HEK293T (cell line): ENCODE data around the gene TBC1D1.

Experiments
- CTCF ChIA-PET: fragments of 350-600 bp; formaldehyde crosslinking; extraction: SDS; loops from one replicate; lab custom pipeline; 2021; ENCODE audit warnings: antibody characterized with exemption, inconsistent platforms; lab: Yijun Ruan, JAX
- POLR2A ChIA-PET: fragments of 350-600 bp; formaldehyde crosslinking; extraction: SDS; loops from one replicate; lab custom pipeline; 2020; ENCODE audit warnings: antibody characterized with exemption, inconsistent platforms; lab: Yijun Ruan, JAX
- DNase-seq: peaks from one replicate; pipeline ENCODE4 v3.0.0; 2012; ENCODE audit warnings: mixed read lengths; ENCODE audit errors: extremely low spot score
- ARNT ChIP-seq: fragments of 450-650 bp; IDR thresholded peaks from 2 replicates; pipeline ENCODE4 v1.6.1; 2017; ENCODE audit warnings: mild to moderate bottlenecking
- BHLHE40 ChIP-seq: fragments of 450-650 bp; IDR thresholded peaks from 2 replicates; pipeline ENCODE4 v1.6.1; 2016; ENCODE audit warnings: mild to moderate bottlenecking, moderate library complexity, borderline replicate concordance
- CTBP1 ChIP-seq: fragments of 450-650 bp; IDR thresholded peaks from 2 replicates; pipeline ENCODE4 v1.6.1; 2016; ENCODE audit warnings: borderline replicate concordance
- ELF4 ChIP-seq: fragments of 450-650 bp; IDR thresholded peaks from 2 replicates; pipeline ENCODE4 v1.6.1; 2017; ENCODE audit warnings: antibody characterized with exemption
- FOXA1 ChIP-seq: fragments of 450-650 bp; IDR thresholded peaks from 2 replicates; pipeline ENCODE4 v1.6.1; 2016; ENCODE audit warnings: mild to moderate bottlenecking
- FOXK2 ChIP-seq: fragments of 450-650 bp; IDR thresholded peaks from 2 replicates; pipeline ENCODE4 v1.6.1; 2016; ENCODE audit warnings: mild to moderate bottlenecking
- FOXM1 ChIP-seq: fragments of 450-650 bp; IDR thresholded peaks from 2 replicates; pipeline ENCODE4 v1.6.1; 2017; ENCODE audit warnings: mild to moderate bottlenecking, borderline replicate concordance
- HDGF ChIP-seq: fragments of 450-650 bp; IDR thresholded peaks from 2 replicates; pipeline ENCODE4 v1.6.1; 2017; ENCODE audit warnings: antibody characterized with exemption, borderline replicate concordance
- L3MBTL2 ChIP-seq: fragments of 450-650 bp; conservative IDR thresholded peaks from 2 replicates; pipeline ENCODE4 v1.6.1; 2016; ENCODE audit warnings: mild to moderate bottlenecking
- LEF1 ChIP-seq: fragments of 450-650 bp; IDR thresholded peaks from 2 replicates; pipeline ENCODE4 v1.6.1; 2017; ENCODE audit warnings: mild to moderate bottlenecking, borderline replicate concordance
- NFRKB ChIP-seq: fragments of 450-650 bp; IDR thresholded peaks from 2 replicates; pipeline ENCODE4 v1.6.1; 2016; ENCODE audit warnings: mild to moderate bottlenecking, moderate library complexity
- PKNOX1 ChIP-seq: fragments of 450-650 bp; IDR thresholded peaks from 2 replicates; pipeline ENCODE4 v1.6.1; 2016
- SP1 ChIP-seq: fragments of 450-650 bp; IDR thresholded peaks from 2 replicates; pipeline ENCODE4 v1.6.1; 2017
- SUZ12 ChIP-seq: fragments of 450-650 bp; IDR thresholded peaks from 2 replicates; pipeline ENCODE4 v1.6.1; 2016; ENCODE audit warnings: mild to moderate bottlenecking
- TARDBP ChIP-seq: fragments of 450-650 bp; IDR thresholded peaks from 2 replicates; pipeline ENCODE4 v1.6.1; 2016
- ZNF384 ChIP-seq: fragments of 450-650 bp; IDR thresholded peaks from 2 replicates; pipeline ENCODE4 v1.6.1; 2016

The TBC1D1 gene

GRCh38 chr4:38008571-38009021 lies 117.7 kb downstream of the TBC1D1 start:
- ChIA-PET POLR2A (interaction anchor here (0.8 kb wide), 1 partner anchor 182 kb away, joined by 3 read pairs; the partner anchor contains the start of gene PGM2), CTCF (no interaction called here)
- no peak for DNase-seq
- no peak for TF ChIP-seq ARNT
- no peak for TF ChIP-seq ZNF384
- TF ChIP-seq ELF4: no peak
- TF ChIP-seq PKNOX1: no peak
- TF ChIP-seq NFRKB: no peak
- TF ChIP-seq SP1: no peak
- TF ChIP-seq SUZ12: no peak
- TF ChIP-seq HDGF: no peak
- no peak for TF ChIP-seq FOXK2
- TF ChIP-seq LEF1: no peak
- TF ChIP-seq FOXM1: no peak
- TF ChIP-seq L3MBTL2: no peak
- TF ChIP-seq TARDBP: no peak

GRCh38 chr4:38009421-38009820 lies 118.5 kb downstream of the TBC1D1 start:
- CTCF ChIA-PET: no interaction called here
- POLR2A ChIA-PET: interaction anchor here (0.8 kb wide), 1 partner anchor 183 kb away, joined by 3 read pairs; the partner anchor contains the start of gene PGM2
- DNase-seq: no peak
- TF ChIP-seq FOXK2 (no peak), TARDBP (no peak), CTBP1 (no peak), ELF4 (no peak), PKNOX1 (no peak), BHLHE40 (no peak), HDGF (no peak), FOXA1 (no peak), FOXM1 (no peak), ZNF384 (no peak), SUZ12 (no peak), ARNT (no peak), LEF1 (no peak), NFRKB (no peak), L3MBTL2 (no peak), SP1 (no peak)

GRCh38 chr4:38009949-38010348 lies 119.1 kb downstream of the TBC1D1 start:
- ChIA-PET POLR2A (no interaction called here), CTCF (no interaction called here)
- no peak for DNase-seq
- TF ChIP-seq TARDBP (no peak), ELF4 (no peak), ARNT (no peak), ZNF384 (no peak), HDGF (no peak), SUZ12 (no peak), L3MBTL2 (no peak), PKNOX1 (no peak), NFRKB (no peak), FOXK2 (no peak), FOXA1 (no peak), BHLHE40 (no peak), FOXM1 (no peak), SP1 (no peak), CTBP1 (no peak), LEF1 (no peak)

- POLR2A ChIA-PET: no interaction called here
- CTCF ChIA-PET: no interaction called here
- DNase-seq: no peak
- TF ChIP-seq SP1 (no peak), BHLHE40 (no peak), FOXM1 (no peak), CTBP1 (no peak), SUZ12 (no peak), ZNF384 (no peak), PKNOX1 (no peak)
These were observed 120.8 kb downstream of the TBC1D1 start for GRCh38 chr4:38011511-38012162.

- CTCF ChIA-PET: no interaction called here
- DNase-seq: no peak
- POLR2A ChIA-PET: no interaction called here
- TF ChIP-seq CTBP1 (no peak), PKNOX1 (no peak), SP1 (no peak), FOXK2 (no peak), NFRKB (no peak), ELF4 (no peak), HDGF (no peak), SUZ12 (no peak), LEF1 (no peak), FOXA1 (no peak), L3MBTL2 (no peak)
These were observed 122.8 kb downstream of the TBC1D1 start for GRCh38 chr4:38013461-38014366.
